Left ventricle myocardium superior (tissue), 1 donor: ENCODE data around the gene VGF. TPM values are rescaled to one million over a fixed set of nuclear protein-coding genes. Genes with fewer than 3 reads are reported as not detected.
"Not testable (repeated sequence)": the region's sequence is repeated elsewhere in the genome, so short reads cannot be mapped to it uniquely, and the experiment has no call there.

Experiments used
- ATAC-seq: fragments of 200-7000 bp; cut with Tn5 transposase; one replicate; pipeline ENCODE4 v1.9.1; 2020; ENCODE audit warnings: mild to moderate bottlenecking, moderate library complexity
- DNase-seq: peaks from one replicate; pipeline ENCODE4 v3.0.0-alpha.2; 2020
- intact Hi-C: fragments of 100-400 bp; cut with micrococcal nuclease; formaldehyde crosslinking; loops from one replicate; pipeline ENCODE4 v1.11.0; 2022
- microRNA-seq: library from miRNA; unstranded; fragments of <30 nt; microRNA quantifications from one replicate; pipeline ENCODE4 v1.2.0, GENCODE V29; 2020; ENCODE audit warnings: borderline number of aligned reads
- total RNA-seq: library from RNA; stranded (reverse); fragmentation: NEBNext Ultra II Directional; extraction: Animal tissue kit (Norgen Biotek cat#: 25700); gene quantifications from one replicate; pipeline ENCODE4 v1.2.1, GENCODE V29; 2021
- donor health status: DM: no; HTN: yes; CAD: no; lungs with severe emphysema.

VGF gene
- total RNA-seq, 1 donor from 2014 or later, result not detected

DNA sequence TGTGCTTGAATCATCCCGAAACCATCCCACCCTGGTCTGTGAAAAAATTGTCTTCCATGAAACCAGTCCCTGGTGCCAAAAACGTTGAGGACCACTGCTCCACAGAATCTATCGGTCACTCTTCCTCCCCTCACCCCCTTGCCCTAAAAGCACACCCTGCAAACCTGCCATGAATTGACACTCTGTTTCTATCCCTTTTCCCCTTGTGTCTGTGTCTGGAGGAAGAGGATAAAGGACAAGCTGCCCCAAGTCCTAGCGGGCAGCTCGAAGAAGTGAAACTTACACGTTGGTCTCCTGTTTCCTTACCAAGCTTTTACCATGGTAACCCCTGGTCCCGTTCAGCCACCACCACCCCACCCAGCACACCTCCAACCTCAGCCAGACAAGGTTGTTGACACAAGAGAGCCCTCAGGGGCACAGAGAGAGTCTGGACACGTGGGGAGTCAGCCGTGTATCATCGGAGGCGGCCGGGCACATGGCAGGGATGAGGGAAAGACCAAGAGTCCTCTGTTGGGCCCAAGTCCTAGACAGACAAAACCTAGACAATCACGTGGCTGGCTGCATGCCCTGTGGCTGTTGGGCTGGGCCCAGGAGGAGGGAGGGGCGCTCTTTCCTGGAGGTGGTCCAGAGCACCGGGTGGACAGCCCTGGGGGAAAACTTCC, 39.2 kb downstream of the VGF start:
- DNase-seq, result peak; percentile 82
- peak; percentile 56 for ATAC-seq
- intact Hi-C loops, result no loop called here

DNA sequence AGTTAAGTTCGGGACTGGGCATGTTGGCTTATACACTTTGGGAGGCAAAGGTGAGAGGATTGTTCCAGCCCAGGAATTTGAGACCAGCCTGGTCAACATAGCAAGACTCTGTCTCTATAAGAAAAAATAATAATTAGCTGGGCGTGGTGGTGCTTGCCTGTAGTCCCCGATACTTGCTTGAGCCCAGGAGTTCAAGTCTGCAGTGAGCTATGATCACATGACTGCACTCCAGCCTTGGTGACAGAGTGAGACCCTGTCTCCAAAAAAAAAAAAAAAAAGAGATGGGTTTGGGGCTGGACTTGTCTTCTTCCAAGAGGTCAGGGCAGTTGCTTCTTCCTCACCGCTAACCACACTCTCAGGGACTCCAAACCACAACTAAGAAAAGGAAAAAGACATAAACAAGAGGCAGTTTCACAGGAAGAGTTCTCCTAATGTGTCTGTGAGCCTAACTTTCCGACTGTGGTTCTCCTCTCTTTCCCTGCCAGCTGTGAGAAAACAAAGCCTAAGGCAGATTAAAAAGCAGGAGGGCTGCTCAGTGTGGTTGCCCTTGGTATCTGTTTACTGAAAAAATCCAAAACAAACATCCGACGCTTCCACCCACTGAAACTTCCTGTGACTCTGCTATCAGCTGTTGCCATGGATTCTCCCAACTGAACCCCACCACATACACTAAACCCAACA, 40.9 kb downstream of the VGF start:
- ATAC-seq (no peak), DNase-seq (no peak)
- intact Hi-C loops, result no loop called here

DNA sequence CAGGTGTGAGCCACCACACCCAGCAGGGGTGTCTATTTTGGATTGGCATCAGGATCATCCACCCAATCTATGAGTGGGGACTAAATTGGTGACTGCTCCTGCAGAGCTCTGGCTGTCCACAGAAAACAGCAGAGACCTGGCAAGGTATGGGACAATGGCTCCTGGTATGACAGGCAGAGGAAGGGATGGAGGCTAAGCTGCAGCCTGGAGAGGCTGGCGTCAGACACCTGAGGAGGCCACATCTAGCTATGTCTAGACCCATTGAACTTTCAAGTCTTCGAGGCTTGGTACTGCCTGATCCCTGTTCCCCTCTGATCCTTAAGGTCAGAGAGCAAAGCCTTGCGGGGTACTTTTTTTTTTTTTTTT, 41.7 kb downstream of the VGF start:
- DNase-seq (no peak), ATAC-seq (no peak)
- intact Hi-C loops, result no loop called here

DNA sequence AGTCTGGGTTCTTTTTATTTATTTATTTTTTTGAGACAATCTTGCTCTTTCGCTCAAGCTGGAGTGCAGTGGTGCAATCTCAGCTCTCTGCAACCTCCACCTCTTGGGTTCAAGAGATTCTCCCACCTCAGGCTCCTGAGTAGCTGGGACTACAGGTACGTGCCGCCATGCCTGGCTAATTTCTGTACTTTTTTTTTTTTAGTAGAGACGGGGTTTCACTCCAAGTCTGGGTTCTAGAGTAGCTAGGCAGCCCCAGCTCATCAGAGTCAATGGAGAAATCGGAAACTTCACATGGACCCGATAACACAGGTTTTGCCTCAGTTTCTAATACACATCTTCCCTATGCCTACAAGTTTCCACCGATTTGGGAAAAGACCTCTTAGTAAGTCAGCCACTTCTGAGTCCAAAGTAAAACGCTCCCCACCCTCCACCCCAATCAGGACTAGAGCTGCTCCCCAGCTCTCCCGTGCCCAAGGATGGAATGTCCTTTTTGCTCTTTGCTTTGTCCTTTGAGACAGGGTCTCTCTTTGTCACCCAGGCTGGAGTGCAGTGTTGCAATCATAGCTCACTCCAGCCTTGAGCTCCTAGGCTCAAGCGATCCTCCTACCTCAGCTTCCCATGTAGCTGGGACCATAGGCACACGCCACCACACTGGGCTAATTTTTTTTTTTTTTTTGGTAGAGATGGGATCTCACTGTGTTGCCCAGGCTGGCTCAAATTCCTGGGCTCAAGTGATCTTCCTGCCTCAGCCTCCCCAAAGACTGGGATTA, 42.3 kb downstream of the VGF start:
- ATAC-seq, result no peak
- no peak for DNase-seq
- intact Hi-C loops, result no loop called here

DNA sequence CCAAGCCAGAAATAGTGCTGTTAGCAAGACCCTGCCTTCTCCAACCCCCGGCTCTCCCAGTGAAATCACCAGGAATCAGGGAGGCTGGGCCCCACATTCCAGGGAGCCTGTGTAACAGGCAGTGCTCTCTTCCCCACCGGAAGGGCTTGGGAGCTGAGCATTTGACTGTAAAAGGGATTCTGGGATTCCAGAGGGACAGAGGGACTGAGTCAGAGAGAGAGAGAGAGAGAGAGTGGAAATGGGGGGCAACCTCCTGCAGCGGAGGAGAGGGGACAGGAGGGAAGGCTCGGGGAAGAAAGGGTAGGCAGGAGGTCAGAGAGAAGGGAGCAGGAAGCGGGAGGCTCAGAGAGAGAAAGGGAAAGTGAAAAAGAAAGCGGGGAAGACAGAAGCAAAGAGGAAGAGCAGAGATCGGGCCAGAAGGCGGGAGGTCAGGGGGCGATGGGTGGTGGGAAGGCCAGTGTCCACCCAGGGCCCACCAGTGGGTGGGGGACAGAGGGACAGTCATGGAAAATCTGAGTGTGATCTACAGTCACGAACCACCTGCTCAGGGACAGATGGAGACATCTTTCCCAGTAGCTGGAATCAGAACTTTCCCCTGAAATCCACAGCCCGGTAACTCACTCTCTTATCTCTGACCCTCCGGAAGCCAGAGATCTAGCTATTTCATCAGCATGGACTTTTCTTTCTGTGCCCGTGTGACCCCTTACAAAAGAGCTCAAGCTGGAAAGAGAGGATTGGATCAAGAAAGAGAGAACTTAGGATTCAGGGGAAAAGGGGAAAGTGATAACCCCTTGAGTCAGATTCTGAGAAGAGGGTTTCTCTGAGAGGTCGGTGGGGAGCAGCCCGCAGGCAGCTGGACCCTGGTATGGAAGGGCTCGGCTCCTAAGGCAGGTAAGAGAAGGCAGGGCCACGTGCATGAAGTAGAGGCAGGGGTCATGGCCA, 43.1 kb downstream of the VGF start:
- intact Hi-C loops, result no loop called here
- DNase-seq, result peak; percentile 75
- peak; percentile 81 for ATAC-seq

DNA sequence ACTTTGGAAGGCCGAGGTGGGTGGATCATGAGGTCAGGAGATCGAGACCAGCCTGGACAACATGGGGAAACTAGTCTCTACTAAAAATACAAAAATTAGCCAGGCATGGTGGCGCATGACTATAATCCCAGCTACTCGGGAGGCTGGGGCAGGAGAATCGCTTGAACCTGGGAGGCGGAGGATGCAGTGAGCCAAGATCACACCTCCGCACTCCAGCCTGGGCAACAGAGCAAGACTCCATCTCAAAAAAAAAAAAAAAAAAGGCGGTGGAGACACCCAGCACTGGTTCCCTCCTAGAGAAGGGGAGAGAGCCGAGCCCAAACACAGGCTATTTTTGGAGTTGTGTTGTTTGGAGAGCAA, 43.8 kb downstream of the VGF start:
- DNase-seq, intact Hi-C loops, ATAC-seq: not testable (repeated sequence)

DNA sequence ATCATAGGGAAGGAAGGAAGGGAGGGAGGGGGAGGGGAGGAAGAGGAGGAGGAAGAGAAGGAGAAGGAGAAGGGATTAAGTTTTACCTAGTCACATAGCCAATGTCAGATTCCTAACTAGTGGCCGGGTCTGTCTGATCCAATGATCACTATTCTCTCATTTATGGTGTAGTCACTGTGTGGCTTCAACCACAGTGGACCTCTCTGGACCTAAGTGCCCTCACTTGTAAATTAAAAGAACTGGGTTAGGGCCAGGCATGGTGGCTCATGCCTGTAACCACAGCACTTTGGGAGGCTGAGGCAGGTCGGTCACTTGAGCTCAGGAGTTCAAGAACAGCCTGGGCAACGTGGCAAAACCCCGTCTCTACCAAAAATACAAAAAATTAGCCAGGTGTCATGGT, 45.1 kb downstream of the VGF start:
- intact Hi-C loops, result no loop called here
- ATAC-seq (no peak), DNase-seq (no peak)

DNA sequence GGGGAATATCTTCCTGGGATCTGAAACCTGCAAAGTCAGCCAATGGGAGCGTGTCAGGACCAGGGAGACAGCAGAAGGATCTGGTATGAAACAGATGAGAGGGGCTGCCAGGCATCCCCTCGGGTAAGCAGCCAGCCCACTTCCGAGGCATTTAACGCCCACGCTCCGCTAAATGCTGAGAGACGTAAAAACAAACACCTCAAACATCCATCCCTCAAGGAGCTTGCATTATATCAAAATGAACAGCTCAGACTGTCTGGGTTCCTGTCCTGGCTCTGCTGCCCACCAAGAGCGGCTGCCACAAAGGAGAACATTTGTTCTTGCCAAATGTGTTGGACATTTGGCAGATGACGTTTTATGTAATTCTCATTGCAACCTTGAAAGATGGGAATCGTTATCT, 45.5 kb downstream of the VGF start:
- ATAC-seq, result no peak
- intact Hi-C loops, result no loop called here
- no peak for DNase-seq

DNA sequence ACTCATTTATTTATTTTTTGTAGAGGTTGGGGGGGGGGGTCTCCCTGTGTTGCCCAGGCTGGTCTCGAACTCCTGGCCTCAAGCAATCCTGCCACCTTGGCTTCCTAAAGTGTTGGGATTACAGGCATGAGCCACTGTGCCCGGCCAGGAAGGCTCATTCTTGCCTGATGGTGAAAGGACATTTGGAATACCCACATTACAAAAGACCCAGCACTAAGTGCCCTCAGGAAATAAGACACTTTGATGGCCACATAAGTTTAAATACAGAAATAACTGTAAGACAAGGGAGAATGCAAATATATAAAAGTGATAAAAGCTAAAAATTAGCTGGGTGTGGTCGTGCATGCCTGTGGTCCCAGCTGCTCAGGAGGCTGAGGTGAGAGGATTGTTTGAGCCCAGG, 46.5 kb downstream of the VGF start:
- DNase-seq (no peak), ATAC-seq (no peak)
- intact Hi-C loops, result no loop called here

DNA sequence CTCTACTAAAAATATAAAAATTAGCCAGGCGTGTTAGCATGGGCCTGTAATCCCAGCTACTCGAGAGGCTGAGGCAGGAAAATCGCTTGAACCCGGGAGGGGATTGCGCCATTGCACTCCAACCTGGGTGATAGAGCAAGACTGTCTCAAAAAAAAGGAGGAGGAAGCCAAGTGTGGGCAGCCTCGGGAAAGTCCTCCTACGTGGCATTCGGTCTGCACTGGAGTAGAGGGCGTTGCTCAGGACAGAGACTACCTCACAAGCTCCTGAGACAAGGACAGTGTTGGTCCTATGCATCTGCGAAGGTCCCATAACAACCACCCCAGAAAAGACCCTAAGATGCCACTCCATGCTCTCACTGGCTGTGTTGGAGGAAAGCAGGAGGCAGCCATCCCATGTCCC, 48.5 kb downstream of the VGF start:
- DNase-seq (no peak), ATAC-seq (no peak)
- intact Hi-C loops, result no loop called here

DNA sequence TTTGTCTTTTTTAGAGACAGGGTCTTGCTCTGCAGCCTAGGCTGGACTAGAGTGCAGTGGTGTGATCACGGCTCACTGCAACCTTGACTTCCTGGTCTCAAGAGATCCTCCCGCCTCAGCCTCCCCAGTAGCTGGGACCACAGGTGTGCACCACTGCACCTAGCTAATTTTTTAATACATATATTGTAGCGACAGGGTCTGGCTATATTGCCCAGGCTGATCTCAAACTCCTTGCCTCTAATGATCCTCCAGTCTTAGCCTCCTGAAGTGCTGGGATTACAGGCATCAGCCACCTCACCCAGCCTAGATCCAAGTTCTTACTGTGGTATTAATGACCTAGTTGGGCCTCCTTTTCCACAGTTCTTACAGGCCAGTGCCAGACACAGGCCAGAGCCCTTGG, 50.2 kb downstream of the VGF start:
- intact Hi-C loops, result no loop called here
- DNase-seq, result no peak
- ATAC-seq, result no peak

DNA sequence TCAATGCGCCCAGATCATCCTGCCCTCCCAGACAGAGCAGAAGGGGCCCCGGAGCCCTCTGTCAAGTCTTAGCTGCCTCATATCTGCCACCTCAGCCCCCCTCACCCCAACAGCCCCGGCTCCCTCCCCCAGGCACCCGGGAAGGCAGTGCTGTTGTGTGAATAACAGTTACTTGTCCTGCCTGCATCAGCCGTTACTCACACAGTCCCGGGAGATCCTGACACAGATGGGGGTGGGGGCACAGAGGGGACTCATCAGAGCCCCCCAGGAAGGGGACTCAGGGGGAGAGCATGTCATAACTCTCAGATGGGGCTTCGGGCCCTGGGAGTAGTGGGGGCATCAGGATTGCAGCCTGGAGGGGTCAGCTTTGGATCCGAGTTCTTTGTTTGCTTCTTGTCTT, 50.9 kb downstream of the VGF start:
- ATAC-seq, result no peak
- intact Hi-C loops, result no loop called here
- DNase-seq, result no peak

DNA sequence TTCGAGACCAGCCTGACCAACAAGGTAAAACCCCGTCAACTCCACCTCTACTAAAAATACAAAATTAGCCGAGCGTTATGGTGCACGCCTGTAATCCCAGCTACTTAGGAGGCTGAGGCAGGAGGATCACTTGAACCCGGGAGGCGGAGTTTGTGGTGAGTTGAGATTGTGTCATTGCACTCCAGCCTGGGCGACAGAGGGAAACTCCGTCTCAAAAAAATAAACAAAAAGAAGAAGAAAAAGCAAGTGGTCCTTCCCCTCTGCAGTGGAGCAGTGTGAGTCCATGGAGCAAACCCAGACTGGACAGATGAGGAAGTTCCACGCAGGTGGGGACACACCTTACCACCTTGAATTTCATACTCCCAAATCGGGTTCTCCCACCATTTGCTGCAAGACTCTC, 51.5 kb downstream of the VGF start:
- ATAC-seq (no peak), DNase-seq (no peak)
- intact Hi-C loops, result no loop called here

DNA sequence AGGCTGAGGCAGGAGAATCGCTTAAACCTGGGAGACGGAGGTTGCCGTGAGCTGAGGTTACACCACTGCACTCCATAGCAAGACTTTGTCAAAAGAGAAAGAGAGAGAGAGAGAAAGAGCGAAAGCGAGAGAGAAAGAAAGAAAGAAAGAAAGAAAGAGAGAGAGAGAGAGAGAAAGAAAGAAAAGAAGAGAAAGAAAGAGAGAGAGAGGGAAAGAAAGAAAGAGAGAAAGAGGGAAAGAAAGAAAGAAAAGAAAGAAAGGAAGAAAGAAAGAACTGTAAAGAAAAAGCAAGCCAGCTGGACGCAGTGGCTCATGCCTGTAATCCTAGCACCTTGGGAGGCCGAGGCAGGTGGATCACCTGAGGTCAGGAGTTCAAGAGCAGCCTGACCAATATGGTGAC, 52.2 kb downstream of the VGF start:
- intact Hi-C loops, ATAC-seq, DNase-seq: not testable (repeated sequence)

Small RNA genes lying within 50 kb of the gene (microRNA-seq; reads per million reads assigned to microRNA genes)
- gene MIR4653, result not detected

Other genes starting within 250 kb of the VGF start
- gene MUC3A, start 216.0 kb downstream of the VGF start, total RNA-seq, result 0.57 TPM
- not detected for gene MUC12, start 196.0 kb downstream of the VGF start, total RNA-seq
- not detected for gene MUC17, start 145.5 kb downstream of the VGF start, total RNA-seq
- gene TRIM56, start 80.1 kb downstream of the VGF start, total RNA-seq, result 16.6 TPM
- 1.3 TPM for gene SERPINE1, start 38.5 kb downstream of the VGF start, total RNA-seq
- gene AP1S1, start 11.1 kb downstream of the VGF start, total RNA-seq, result 11.8 TPM
- gene NAT16, start 14.7 kb upstream of the VGF start, total RNA-seq, result not detected
- gene MOGAT3, start 35.5 kb upstream of the VGF start, total RNA-seq, result not detected
- 43.0 TPM for gene PLOD3, start 52.0 kb upstream of the VGF start, total RNA-seq
- 55.8 TPM for gene ZNHIT1, start 52.6 kb upstream of the VGF start, total RNA-seq
- 3.8 TPM for gene CLDN15, start 72.2 kb upstream of the VGF start, total RNA-seq
- 326 TPM for gene FIS1, start 79.5 kb upstream of the VGF start, total RNA-seq
- 26.8 TPM for gene IFT22, start 156.2 kb upstream of the VGF start, total RNA-seq
- gene COL26A1, start 197.3 kb upstream of the VGF start, total RNA-seq, result not detected